ENCODE data around the gene MPDU1.
A peak's percentile ranks its signal among the peaks of the same experiment; 100 is the strongest.

Gene MPDU1

DNA sequence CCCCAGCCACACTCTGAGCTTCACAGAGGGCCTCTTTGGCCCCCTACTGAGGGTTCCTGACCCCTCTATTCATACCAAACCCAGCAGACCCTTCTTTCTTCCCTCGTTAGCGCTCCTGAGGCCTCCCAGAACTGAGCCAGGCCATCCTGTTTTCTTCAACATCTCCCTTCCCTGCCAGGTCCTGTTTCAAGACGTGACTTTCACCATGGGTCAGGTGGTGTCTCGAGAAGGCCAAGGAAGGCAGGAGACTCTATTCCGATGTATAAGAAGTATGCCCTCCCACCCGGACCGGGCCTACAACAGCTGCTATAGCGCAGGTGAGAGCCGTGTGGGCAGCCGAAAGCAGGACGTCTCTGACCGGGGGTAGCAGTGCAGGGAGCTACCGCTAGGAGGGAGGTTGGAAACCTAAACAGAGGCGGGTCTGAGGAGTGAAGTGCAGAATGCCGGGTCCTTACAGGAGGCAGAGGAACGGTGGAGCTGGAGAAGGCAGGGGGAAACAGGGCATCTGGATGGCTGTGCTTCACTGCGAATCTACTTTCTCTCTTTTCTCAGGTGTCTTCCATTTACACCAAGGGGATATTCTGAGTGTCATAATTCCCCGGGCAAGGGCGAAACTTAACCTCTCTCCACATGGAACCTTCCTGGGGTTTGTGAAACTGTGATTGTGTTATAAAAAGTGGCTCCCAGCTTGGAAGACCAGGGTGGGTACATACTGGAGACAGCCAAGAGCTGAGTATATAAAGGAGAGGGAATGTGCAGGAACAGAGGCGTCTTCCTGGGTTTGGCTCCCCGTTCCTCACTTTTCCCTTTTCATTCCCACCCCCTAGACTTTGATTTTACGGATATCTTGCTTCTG is 23.3 kb upstream of the MPDU1 start:
- DNase-seq = peak; percentile 45 to 56

GRCh38 chr17:7561028-7561575 is 22.6 kb upstream of the MPDU1 start:
- DNase-seq = peak; percentile 80 to 85

GRCh38 chr17:7561589-7562207 is 22.0 kb upstream of the MPDU1 start, which contains the start of gene SENP3:
SENP3 (plus strand) TSS chr17:7561919; CDS start chr17:7563077, 1,158 bp downstream.
- peak; percentile 88 to 92 for DNase-seq

- no peak for DNase-seq
These were observed 21.4 kb upstream of the MPDU1 start for GRCh38 chr17:7562208-7562605.

DNA sequence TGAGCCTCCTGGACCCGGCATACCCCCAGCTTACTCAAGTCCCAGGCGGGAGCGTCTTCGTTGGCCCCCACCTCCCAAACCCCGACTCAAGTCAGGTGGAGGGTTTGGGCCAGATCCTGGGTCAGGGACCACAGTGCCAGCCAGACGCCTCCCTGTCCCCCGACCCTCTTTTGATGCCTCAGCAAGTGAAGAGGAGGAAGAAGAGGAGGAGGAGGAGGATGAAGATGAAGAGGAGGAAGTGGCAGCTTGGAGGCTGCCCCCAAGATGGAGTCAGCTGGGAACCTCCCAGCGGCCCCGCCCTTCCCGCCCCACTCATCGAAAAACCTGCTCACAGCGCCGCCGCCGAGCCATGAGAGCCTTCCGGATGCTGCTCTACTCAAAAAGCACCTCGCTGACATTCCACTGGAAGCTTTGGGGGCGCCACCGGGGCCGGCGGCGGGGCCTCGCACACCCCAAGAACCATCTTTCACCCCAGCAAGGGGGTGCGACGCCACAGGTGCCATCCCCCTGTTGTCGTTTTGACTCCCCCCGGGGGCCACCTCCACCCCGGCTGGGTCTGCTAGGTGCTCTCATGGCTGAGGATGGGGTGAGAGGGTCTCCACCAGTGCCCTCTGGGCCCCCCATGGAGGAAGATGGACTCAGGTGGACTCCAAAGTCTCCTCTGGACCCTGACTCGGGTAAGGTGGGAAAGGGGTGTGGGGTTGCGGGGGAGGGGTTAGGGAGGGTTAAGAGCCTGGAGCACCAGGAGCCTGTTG is 20.4 kb upstream of the MPDU1 start:
- no peak for DNase-seq

DNA sequence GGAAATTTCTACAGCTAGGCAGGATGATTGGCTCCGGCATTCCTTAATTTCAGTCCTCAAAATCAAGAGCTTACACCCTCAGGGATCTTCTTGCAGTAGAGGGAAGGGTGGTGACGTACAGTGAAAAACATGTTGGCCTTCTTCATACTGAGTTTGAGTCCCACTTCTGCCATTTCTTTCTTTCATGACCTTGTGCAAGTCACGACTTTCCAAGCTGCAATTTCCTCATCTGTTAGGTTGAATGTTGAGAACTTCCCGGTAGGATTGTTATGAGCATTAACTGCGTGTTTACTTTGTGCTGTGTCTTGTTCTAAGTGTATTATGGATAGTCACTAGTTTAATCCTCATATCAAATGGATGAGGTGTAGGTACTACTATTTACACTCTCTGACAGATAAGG is 14.1 kb upstream of the MPDU1 start:
- no peak for DNase-seq

- no peak for DNase-seq
These were observed 13.3 kb upstream of the MPDU1 start for GRCh38 chr17:7570351-7570750.

DNA sequence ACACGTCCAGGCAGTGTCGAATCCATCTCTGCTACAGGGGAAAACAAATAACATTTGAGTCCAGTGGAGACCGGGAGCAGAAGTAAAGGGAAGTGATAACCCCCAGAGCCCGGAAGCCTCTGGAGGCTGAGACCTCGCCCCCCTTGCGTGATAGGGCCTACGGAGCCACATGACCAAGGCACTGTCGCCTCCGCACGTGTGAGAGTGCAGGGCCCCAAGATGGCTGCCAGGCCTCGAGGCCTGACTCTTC is 11.4 kb upstream of the MPDU1 start:
- DNase-seq = no peak

DNA sequence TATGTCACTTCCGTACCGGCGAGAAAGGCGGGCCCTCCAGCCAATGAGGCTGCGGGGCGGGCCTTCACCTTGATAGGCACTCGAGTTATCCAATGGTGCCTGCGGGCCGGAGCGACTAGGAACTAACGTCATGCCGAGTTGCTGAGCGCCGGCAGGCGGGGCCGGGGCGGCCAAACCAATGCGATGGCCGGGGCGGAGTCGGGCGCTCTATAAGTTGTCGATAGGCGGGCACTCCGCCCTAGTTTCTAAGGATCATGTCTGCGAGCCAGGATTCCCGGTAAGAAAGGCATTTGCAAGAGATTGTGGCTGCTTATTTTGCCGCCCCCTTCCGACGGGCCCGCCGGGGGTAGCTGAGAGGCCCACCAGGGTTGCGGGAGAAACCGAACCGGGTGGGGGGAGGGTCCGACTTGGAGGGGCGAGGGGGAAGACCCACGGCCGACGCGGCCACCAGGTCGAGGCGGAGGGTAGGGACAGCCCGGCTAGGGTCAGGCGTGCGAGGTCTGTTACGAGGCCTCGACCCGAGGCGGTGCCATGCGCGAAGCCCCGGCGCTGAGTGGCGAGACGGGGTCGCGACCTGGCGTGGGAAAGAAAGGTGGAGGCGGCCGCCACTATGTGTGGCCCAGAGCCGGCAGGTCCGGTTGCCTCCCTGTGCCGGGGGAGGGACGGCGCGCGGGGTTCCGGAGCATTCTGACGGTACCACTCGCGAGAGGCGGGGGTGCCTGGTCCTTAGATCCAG is 10.9 kb upstream of the MPDU1 start:
- peak; percentile 99 to 100 for DNase-seq

DNA sequence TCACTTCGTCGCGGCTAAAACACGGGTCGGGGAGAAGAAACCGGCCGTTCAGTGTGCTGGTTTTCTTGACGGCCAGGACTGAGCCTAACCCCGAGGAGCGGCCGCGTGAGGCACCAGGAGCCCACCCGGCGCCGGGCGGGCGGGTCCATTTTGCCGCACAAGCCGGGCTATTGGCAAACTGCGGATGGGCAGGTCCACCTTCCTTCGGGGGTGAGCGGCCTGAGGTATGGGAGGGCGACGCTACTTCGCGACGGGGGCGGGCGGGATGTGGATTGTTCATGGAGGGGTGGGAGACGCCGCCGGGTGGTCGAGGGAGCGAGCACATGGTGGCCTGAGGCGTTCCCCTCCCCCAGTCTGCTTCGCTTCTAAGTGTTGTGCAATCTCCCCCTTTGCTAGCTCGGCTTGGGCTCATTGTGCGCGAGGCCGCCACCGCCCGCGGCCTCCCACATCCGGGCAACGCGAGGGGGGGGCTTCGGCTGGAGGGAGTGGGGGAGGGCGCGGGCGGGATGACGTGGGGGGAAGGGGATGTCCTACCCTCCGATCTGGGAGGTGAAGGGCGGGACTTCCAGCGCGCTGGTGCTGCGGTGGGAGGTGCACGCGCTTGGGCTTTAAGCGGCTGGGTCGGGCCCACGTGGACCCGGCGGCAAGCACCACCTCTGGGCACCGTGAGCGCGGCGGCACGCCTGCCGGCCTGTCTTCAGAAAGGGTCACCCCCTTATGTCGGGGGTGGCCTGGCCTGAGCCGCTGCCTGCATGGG is 10.2 kb upstream of the MPDU1 start:
- peak; percentile 92 to 94 for DNase-seq

DNA sequence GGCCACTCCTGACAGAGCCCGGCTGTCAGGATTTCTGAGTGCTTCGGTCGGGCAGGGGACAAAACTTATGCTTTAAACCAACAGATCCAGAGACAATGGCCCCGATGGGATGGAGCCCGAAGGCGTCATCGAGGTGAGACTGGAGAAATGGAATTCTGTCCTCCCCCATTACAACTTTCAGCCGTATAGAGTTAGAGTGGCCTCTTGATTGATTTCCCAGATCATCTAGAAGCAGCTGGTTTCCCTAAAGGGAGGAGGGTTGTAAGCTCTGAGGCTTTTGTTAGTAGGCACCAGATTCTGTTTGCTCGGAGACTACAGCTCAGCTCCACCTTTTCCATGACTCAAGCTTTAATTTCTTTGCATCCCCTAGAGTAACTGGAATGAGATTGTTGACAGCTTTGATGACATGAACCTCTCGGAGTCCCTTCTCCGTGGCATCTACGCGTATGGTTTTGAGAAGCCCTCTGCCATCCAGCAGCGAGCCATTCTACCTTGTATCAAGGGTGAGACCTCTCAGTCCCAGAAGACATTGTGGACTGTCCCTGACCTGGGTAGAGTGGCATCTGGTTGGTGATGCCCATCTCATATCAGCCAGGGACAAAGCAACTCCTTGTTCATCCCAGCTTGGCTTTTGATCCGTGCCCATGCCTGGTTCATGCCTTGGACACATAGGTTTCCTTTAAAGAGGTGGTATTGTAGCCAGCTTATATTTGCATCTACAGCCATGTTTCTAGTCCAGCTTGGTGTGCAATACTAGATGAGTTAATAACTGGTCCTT is 9.3 kb upstream of the MPDU1 start:
- DNase-seq = no peak

GRCh38 chr17:7575481-7575883 is 8.2 kb upstream of the MPDU1 start:
- no peak for DNase-seq

DNA sequence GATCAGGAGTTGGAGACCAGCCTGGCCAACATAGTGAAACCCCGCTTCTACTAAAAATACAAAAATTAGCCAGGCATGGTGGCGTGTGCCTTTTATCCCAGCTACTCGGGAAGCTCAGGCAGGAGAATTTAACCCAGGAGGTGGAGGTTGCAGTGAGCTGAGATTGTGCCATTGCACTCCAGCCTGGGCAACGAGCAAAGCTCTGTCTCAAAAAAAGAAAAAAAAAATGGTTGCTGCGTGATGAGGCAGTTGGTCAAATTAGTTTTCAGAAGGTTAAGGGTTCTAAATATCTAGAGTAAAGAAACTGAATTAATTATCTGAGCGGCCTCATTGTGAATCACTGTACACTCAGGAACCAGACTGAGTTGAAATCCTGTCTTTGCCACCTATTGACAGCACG is 7.7 kb upstream of the MPDU1 start:
- no peak for DNase-seq

DNA sequence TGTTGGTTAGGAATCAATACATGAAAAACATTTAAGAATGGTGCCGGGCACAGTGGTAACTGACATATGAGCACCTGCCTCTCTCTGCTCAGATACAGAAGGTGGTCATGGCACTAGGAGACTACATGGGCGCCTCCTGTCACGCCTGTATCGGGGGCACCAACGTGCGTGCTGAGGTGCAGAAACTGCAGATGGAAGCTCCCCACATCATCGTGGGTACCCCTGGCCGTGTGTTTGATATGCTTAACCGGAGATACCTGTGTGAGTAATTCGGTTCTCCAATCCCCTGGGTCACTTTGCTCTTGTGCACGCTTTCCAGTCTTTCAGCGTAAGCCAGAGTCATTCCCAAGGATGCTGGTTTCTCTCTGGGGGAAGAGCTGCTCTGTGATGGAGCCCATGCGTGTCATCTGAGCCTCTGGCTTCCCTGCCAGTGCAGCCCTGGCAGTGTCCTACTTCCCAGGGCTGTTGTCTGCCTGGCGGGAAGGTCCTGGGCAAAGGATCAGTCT is 7.2 kb upstream of the MPDU1 start:
- no peak for DNase-seq

DNA sequence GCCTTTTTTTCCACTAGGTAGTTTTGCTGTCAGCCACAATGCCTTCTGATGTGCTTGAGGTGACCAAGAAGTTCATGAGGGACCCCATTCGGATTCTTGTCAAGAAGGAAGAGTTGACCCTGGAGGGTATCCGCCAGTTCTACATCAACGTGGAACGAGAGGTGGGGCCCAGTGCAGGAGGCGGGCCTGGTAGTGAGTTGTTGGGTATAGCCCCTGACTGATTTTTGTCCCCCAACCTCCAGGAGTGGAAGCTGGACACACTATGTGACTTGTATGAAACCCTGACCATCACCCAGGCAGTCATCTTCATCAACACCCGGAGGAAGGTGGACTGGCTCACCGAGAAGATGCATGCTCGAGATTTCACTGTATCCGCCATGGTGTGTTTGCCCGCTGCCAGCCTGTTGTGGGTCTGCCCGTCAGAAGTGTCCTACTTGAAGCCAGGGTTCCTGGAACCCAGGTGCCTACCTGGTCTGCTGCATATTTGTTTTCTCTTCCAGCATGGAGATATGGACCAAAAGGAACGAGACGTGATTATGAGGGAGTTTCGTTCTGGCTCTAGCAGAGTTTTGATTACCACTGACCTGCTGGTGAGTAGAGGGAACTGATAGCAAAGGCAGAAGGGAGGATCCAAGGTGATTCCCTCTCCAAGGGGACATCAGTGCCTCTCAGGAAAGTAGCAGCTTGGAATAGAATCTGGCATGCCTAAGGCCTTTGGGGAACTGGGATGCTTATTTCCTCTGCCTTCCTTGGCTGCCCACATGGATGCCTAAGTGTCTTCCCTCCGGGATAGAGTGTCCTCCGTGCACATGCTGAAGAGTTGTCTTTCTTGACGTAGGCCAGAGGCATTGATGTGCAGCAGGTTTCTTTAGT is 6.1 kb upstream of the MPDU1 start:
- DNase-seq = no peak

DNA sequence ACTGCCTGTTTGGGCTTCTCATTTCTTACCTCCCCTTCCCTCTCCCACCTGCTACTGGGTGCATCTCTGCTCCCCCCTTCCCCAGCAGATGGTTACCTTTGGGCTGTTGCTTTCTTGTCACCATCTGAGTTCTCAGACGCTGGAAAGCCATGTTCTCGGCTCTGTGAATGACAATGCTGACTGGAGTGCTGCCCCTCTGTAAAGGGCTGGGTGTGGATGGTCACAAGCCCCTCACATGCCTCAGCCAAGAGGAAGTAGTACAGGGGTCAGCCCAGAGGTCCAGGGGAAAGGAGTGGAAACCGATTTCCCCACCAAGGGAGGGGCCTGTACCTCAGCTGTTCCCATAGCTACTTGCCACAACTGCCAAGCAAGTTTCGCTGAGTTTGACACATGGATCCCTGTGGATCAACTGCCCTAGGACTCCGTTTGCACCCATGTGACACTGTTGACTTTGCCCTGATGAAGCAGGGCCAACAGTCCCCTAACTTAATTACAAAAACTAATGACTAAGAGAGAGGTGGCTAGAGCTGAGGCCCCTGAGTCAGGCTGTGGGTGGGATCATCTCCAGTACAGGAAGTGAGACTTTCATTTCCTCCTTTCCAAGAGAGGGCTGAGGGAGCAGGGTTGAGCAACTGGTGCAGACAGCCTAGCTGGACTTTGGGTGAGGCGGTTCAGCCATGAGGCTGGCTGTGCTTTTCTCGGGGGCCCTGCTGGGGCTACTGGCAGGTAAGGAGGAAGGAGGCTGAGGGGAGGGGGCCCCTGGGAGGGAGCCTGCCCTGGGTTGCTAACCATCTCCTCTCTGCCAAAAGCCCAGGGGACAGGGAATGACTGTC is 4.4 kb upstream of the MPDU1 start, which contains the start of gene CD68:
Gene CD68, plus strand, starts transcription at position 638 of the 833 bp plus-strand sequence. Its CDS starts 40 bp downstream, at position 678.
- DNase-seq = peak; percentile 66 to 75

GRCh38 chr17:7579834-7580603 is 3.6 kb upstream of the MPDU1 start:
- no peak for DNase-seq
